MM.1S (cell line): ENCODE results near the gene NREP.

ENCODE experiments used
- DNase-seq: peaks from one replicate; pipeline ENCODE4 v3.0.0-alpha.2; 2015
- H2AFZ ChIP-seq: fragments of 300-600 bp; sonication (generic); 2 replicates; pipeline ENCODE4 v1.6.0; 2016; ENCODE audit warnings: antibody characterized with exemption, low read length
- H3F3A ChIP-seq: fragments of 300-600 bp; sonication (generic); 2 replicates; pipeline ENCODE4 v1.6.1; 2016; ENCODE audit warnings: mild to moderate bottlenecking, antibody characterized with exemption, low read length, moderate library complexity, mixed read lengths; ENCODE audit not compliant: insufficient read depth
- H3K27ac ChIP-seq: fragments of 300-600 bp; sonication (generic); 2 replicates; pipeline ENCODE4 v1.5.1; 2016; ENCODE audit warnings: mild to moderate bottlenecking, low read length
- H3K27me3 ChIP-seq: fragments of 300-600 bp; sonication (generic); replicated peaks from 2 replicates; pipeline ENCODE4 v1.6.0; 2016; ENCODE audit warnings: low read length; ENCODE audit not compliant: insufficient read depth
- H3K36me3 ChIP-seq: fragments of 300-600 bp; sonication (generic); replicated peaks from 2 replicates; pipeline ENCODE4 v1.6.1; 2016; ENCODE audit warnings: mild to moderate bottlenecking, low read length, mixed read lengths; ENCODE audit not compliant: insufficient read depth
- H3K4me1 ChIP-seq: fragments of 300-600 bp; sonication (generic); 2 replicates; pipeline ENCODE4 v1.6.1; 2016; ENCODE audit warnings: low read length, mixed read lengths
- H3K4me2 ChIP-seq: fragments of 300-600 bp; sonication (generic); 2 replicates; pipeline ENCODE4 v1.6.0; 2016; ENCODE audit warnings: low read depth, low read length
- H3K4me3 ChIP-seq: fragments of 300-600 bp; sonication (generic); 2 replicates; pipeline ENCODE4 v1.5.1; 2016; ENCODE audit warnings: low read length, mixed read lengths
- H3K79me2 ChIP-seq: fragments of 300-600 bp; sonication (generic); 2 replicates; pipeline ENCODE4 v1.6.1; 2016; ENCODE audit warnings: mixed run types, low read length, mixed read lengths
- H3K9ac ChIP-seq: fragments of 300-600 bp; sonication (generic); 2 replicates; pipeline ENCODE4 v1.6.1; 2016; ENCODE audit warnings: low read length, mixed read lengths
- H3K9me2 ChIP-seq: fragments of 300-600 bp; sonication (generic); replicated peaks from 2 replicates; pipeline ENCODE4 v1.6.1; 2016; ENCODE audit warnings: mild to moderate bottlenecking, low read length, mixed read lengths; ENCODE audit not compliant: insufficient read depth
- H3K9me3 ChIP-seq: fragments of 300-600 bp; sonication (generic); replicated peaks from 2 replicates; pipeline ENCODE4 v1.6.1; 2016; ENCODE audit warnings: mild to moderate bottlenecking, low read length, mixed read lengths; ENCODE audit not compliant: insufficient read depth
- H4K20me1 ChIP-seq: fragments of 300-600 bp; sonication (generic); 2 replicates; pipeline ENCODE4 v1.6.1; 2016; ENCODE audit warnings: mild to moderate bottlenecking, low read length, moderate library complexity, mixed read lengths; ENCODE audit not compliant: insufficient read depth
- EZH2 ChIP-seq: fragments of 300-600 bp; sonication (generic); optimal IDR thresholded peaks from 2 replicates; pipeline ENCODE3; 2017; ENCODE audit warnings: low read depth, mild to moderate bottlenecking, antibody characterized with exemption, low read length, mixed read lengths
- EZH2phosphoT487 ChIP-seq: fragments of 300-600 bp; sonication (generic); IDR thresholded peaks from 2 replicates; pipeline ENCODE4 v1.6.1; 2018; ENCODE audit warnings: antibody characterized with exemption, low read length
- TF ChIP-seq, protein P1 (sequence below): fragments of 300-600 bp; sonication (generic); IDR thresholded peaks from 2 replicates; pipeline ENCODE4 v1.5.1; 2016; ENCODE audit warnings: antibody characterized with exemption, low read length, mixed read lengths

Gene NREP

DNA sequence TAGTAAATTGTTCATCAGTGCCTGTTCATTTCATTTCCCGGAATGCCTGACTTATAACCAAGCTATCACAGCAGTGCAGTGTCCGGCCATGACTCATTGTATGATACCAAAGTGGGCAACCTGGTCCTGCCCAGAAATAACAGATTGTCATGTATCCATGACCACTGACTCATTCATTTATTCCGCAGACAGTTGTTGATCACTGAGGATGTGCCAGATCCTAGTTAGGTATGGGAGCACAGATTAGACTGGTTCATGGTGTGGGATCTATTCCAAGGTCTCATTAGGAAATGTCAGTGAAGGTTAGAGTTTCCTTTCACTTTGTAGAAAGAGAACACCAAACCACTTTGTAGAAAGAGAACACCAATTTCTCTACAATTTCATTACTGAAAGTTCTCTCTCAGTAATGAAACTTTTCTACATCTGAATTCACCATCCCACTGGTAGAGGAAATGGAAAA, 8.7 kb downstream of the NREP start:
- H3K27me3 ChIP-seq, result no peaks in the 10 kb centered on the region
- H4K20me1 ChIP-seq, result no peaks in the 10 kb centered on the region
- no peak overlapping the region for H3K9ac ChIP-seq
- H3K4me1 ChIP-seq, result 0 out of 2 replicates have a peak, but pooled peaks cover 5% of the 10 kb centered on the region
- no peak overlapping the region for H3K4me2 ChIP-seq
- H3K36me3 ChIP-seq, result no peaks in the 10 kb centered on the region
- no peak for DNase-seq
- H2AFZ ChIP-seq, result no peak overlapping the region
- no peak overlapping the region for H3K27ac ChIP-seq
- no peaks in the 10 kb centered on the region; the same call in 1 of the 2 replicates for H3F3A ChIP-seq
- H3K9me3 ChIP-seq, result no peaks in the 10 kb centered on the region
- no peak for TF ChIP-seq EZH2
- TF ChIP-seq EZH2phosphoT487, result no peak
- TF ChIP-seq, protein P1, sequence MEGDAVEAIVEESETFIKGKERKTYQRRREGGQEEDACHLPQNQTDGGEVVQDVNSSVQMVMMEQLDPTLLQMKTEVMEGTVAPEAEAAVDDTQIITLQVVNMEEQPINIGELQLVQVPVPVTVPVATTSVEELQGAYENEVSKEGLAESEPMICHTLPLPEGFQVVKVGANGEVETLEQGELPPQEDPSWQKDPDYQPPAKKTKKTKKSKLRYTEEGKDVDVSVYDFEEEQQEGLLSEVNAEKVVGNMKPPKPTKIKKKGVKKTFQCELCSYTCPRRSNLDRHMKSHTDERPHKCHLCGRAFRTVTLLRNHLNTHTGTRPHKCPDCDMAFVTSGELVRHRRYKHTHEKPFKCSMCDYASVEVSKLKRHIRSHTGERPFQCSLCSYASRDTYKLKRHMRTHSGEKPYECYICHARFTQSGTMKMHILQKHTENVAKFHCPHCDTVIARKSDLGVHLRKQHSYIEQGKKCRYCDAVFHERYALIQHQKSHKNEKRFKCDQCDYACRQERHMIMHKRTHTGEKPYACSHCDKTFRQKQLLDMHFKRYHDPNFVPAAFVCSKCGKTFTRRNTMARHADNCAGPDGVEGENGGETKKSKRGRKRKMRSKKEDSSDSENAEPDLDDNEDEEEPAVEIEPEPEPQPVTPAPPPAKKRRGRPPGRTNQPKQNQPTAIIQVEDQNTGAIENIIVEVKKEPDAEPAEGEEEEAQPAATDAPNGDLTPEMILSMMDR, result no peak
- no peaks in the 10 kb centered on the region for H3K79me2 ChIP-seq
- H3K4me3 ChIP-seq, result no peak overlapping the region
- H3K9me2 ChIP-seq, result no peaks in the 10 kb centered on the region

DNA sequence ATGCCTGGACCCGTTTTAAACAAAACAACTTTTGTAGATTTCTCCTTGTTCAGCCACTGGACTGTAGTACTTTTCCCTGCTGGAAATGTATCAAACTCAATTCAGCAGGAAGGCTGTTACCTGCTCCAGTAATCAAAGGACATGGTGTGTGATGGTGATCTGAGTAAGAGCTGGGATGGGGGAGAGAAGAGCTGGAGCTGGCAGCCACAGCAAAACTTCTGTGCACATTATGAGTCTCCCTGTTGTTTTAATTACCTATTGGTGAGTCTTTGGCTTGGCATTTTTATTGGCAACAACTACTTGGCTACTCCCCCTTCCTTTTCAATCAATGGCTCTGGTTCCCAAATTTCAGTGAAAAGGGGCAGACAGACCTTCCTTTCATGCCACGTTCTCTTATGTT, 9.7 kb downstream of the NREP start:
- Histone ChIP-seq H3K4me1 (0 out of 2 replicates have a peak, but pooled peaks cover 5% of the 10 kb centered on the region), H3K9ac (no peak overlapping the region), H3K9me3 (no peaks in the 10 kb centered on the region), H3K79me2 (no peaks in the 10 kb centered on the region), H3K4me3 (no peak overlapping the region), H3K27ac (no peak overlapping the region), H3K9me2 (no peaks in the 10 kb centered on the region), H4K20me1 (no peaks in the 10 kb centered on the region), H3F3A (no peaks in the 10 kb centered on the region; the same call in 1 of the 2 replicates), H3K36me3 (no peaks in the 10 kb centered on the region), H2AFZ (no peak overlapping the region), H3K4me2 (no peak overlapping the region), H3K27me3 (no peaks in the 10 kb centered on the region)
- TF ChIP-seq, protein P1, result no peak
- TF ChIP-seq EZH2 (no peak), EZH2phosphoT487 (no peak)
- DNase-seq, result no peak

DNA sequence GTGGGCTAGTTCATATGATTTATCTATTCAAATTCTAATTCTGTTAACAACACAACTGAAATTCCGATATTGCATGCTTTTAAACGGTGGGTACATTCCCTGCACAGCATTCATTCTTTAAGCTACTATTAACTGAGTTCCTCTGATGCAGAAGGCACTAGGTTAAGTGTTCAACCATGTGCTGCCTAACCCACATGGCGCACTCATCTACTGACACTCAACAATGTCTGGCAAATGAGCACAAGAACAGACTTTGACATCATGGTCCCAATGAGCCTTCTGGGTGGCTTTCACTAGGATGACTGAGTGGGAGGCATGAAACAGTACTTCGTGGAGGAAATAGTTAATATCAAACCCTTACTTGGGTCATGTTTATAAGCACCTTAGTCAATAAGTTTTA, 10.2 kb downstream of the NREP start:
- no peak overlapping the region for H3K4me2 ChIP-seq

More for the DNA sequence above, 10.2 kb downstream of the NREP start:
- Histone ChIP-seq H3K27ac (no peak overlapping the region), H3K9me3 (no peaks in the 10 kb centered on the region), H3K9me2 (no peaks in the 10 kb centered on the region), H3K4me1 (peaks cover 9% of the 10 kb centered on the region; the same call in 1 of the 2 replicates), H3K79me2 (no peaks in the 10 kb centered on the region), H3K9ac (no peak overlapping the region), H3K27me3 (no peaks in the 10 kb centered on the region), H4K20me1 (no peaks in the 10 kb centered on the region), H3K36me3 (no peaks in the 10 kb centered on the region), H3F3A (peaks cover 3% of the 10 kb centered on the region; the same call in 1 of the 2 replicates), H2AFZ (no peak overlapping the region), H3K4me3 (no peak overlapping the region)
- no peak for DNase-seq
- TF ChIP-seq, protein P1, result no peak
- TF ChIP-seq EZH2phosphoT487 (no peak), EZH2 (no peak)
